WI38 (cell line): ENCODE data around the gene CTSZ.

Source experiments
- H3K4me3 ChIP-seq: 2 replicates; pipeline ENCODE4 v1.5.1; 2011; ENCODE audit warnings: low read depth, mild to moderate bottlenecking, control low read depth, low read length
- CTCF ChIP-seq: IDR thresholded peaks from 2 replicates; pipeline ENCODE4 v1.5.1; 2012; ENCODE audit warnings: low read depth, mild to moderate bottlenecking, control low read depth, low read length

Gene CTSZ

DNA sequence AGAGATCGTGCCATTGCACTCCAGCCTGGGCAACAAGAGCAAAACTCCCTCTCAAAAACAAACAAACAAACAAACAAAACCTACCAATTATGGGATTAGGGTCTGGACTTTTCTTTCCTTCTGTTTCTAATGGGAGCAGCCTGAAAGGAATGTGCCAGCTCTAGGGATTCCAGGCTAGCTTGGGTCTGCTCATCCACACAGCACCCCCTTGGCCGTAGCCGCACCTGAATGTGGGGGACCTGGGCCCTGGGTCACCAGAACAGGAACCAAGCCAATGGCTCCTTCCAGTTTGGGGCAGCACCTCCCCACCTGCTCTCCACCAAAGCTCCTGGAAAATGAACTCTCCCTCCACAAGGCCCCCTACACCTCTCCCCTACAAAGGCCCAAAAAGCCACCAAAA is 6.7 kb downstream of the CTSZ start:
- no peak for TF ChIP-seq CTCF
- no peak overlapping the region for H3K4me3 ChIP-seq

DNA sequence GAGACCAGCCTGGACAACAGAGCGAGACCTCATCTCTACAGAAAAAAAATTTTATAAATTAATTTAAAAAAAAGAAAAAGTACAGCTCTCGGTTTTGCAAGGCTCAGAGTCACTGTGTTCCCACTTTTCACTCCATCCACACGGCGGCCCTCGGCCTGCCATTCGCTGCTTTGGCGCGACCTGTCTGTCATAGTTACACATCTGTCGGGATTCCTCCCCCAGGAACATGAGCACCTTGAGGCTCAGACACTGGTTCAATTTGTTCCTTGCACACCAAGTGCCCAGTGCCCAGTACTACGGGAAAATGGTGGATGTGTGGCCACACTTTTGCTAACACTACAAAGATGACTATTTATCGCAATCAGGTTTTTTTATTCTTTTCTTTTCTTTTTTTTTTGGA is 8.4 kb downstream of the CTSZ start:
- H3K4me3 ChIP-seq: no peak overlapping the region
- TF ChIP-seq CTCF: no peak

GRCh38 chr20:58997141-58997770 is 9.8 kb downstream of the CTSZ start:
- TF ChIP-seq CTCF: no peak

DNA sequence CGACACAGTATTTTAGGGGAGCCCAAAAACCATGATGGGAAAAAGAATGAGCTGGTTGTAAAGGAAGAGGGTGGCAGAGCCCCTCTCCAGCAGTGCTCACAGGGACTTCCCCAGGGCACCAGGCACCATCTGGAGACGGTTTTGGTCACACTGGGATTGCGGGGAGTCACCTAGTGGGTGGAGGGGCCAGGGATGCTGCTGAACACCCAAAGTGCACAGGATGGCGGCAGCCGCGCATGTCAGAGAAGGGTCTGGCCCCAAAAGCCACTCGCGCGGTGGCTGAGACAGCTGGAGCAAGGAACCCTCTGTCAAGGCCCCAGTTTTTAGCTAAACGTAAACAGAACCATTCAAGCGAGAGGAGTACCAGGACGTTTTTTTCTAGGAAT is 10.8 kb downstream of the CTSZ start:
- no peak overlapping the region for H3K4me3 ChIP-seq
- TF ChIP-seq CTCF: no peak

More at GRCh38 chr20:58997141-58997770, 9.8 kb downstream of the CTSZ start:
- no peak overlapping the region for H3K4me3 ChIP-seq

GRCh38 chr20:58995461-58996225 is 11.4 kb downstream of the CTSZ start:
- no peak for TF ChIP-seq CTCF

GRCh38 chr20:58994390-58995159 is 12.5 kb downstream of the CTSZ start:
- TF ChIP-seq CTCF: no peak

More at GRCh38 chr20:58995461-58996225, 11.4 kb downstream of the CTSZ start:
- H3K4me3 ChIP-seq: no peak overlapping the region

More at GRCh38 chr20:58994390-58995159, 12.5 kb downstream of the CTSZ start:
- no peak overlapping the region for H3K4me3 ChIP-seq
